HG03103 (cell line): ENCODE results near the gene REPS2.

Experiments
- ATAC-seq: cut with Tn5 transposase; IDR thresholded peaks from one replicate; pipeline ENCODE4 v1.9.1; 2021; ENCODE audit warnings: low read depth; ENCODE audit not compliant: unreplicated experiment

REPS2 gene

GRCh38 chrX:17077361-17077760 is 130.9 kb downstream of the REPS2 start:
- no peak for ATAC-seq

GRCh38 chrX:17078031-17078720 is 131.7 kb downstream of the REPS2 start:
- no peak for ATAC-seq

GRCh38 chrX:17081511-17081910 is 135.1 kb downstream of the REPS2 start:
- ATAC-seq: no peak

GRCh38 chrX:17081968-17082367 is 135.5 kb downstream of the REPS2 start:
- no peak for ATAC-seq

- no peak for ATAC-seq
Observed at GRCh38 chrX:17082831-17083230, 136.4 kb downstream of the REPS2 start.

- ATAC-seq: no peak
Observed at GRCh38 chrX:17086317-17086716, 139.9 kb downstream of the REPS2 start.

- ATAC-seq: no peak
Observed at GRCh38 chrX:17095161-17095560, 148.7 kb downstream of the REPS2 start.

- no peak for ATAC-seq
Observed at GRCh38 chrX:17098516-17099247, 152.2 kb downstream of the REPS2 start.

- ATAC-seq: no peak
Observed at GRCh38 chrX:17104433-17104832, 158.0 kb downstream of the REPS2 start.

- ATAC-seq: no peak
Observed at GRCh38 chrX:17120816-17121215, 174.4 kb downstream of the REPS2 start.

- no peak for ATAC-seq
Observed at GRCh38 chrX:17154001-17154400, 207.5 kb downstream of the REPS2 start.

- no peak for ATAC-seq
Observed at GRCh38 chrX:17160975-17161374, 214.5 kb downstream of the REPS2 start.

- ATAC-seq: no peak
Observed at GRCh38 chrX:17161991-17162390, 215.5 kb downstream of the REPS2 start.

- ATAC-seq: no peak
Observed at GRCh38 chrX:17164079-17164478, 217.6 kb downstream of the REPS2 start.

GRCh38 chrX:17164941-17165340 is 218.5 kb downstream of the REPS2 start:
- ATAC-seq: no peak

GRCh38 chrX:17167915-17168314 is 221.5 kb downstream of the REPS2 start:
- no peak for ATAC-seq

GRCh38 chrX:17170973-17171372 is 224.5 kb downstream of the REPS2 start:
- ATAC-seq: no peak

- ATAC-seq: no peak
Observed at GRCh38 chrX:17174671-17175070, 228.2 kb downstream of the REPS2 start.

- no peak for ATAC-seq
Observed at GRCh38 chrX:17182317-17182716, 235.9 kb downstream of the REPS2 start.

- ATAC-seq: no peak
Observed at GRCh38 chrX:17183566-17183965, 237.1 kb downstream of the REPS2 start.

GRCh38 chrX:17185431-17185830 is 239.0 kb downstream of the REPS2 start:
- no peak for ATAC-seq

GRCh38 chrX:17187136-17187756 is 240.8 kb downstream of the REPS2 start:
- no peak for ATAC-seq
